SHP77 (cell line): ENCODE data around the gene ZNF672.
A peak's percentile ranks its signal among the peaks of the same experiment; 100 is the strongest.
"Not testable (repeated sequence)": the region's sequence is repeated elsewhere in the genome, so short reads cannot be mapped to it uniquely, and the experiment has no call there.

Experiments used
- DNase-seq, 2 experiments: peaks; one replicate each; lab custom pipeline; 2025; lab: John Stamatoyannopoulos, UW

Gene ZNF672

DNA sequence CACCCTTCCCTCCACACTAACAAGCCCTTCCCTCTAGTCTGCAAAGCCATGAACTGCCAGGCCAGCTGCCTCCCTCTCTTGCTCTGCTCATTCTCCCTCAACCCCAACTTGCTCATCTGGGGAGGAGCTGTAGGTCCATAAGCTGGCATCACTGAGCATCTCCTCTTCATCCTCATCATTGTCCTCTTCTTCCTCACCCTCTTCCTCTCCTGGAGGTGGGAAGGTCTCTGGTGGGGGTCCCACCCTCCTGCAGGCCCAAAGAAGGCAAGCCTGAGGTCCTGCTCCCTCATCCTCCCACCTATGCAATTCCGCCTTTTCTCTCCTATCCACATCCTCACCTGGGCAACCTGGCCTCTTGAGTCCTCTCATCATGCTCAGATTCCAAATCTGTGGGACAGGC lies 18.2 kb downstream of the ZNF672 start:
- DNase-seq: no peak

DNA sequence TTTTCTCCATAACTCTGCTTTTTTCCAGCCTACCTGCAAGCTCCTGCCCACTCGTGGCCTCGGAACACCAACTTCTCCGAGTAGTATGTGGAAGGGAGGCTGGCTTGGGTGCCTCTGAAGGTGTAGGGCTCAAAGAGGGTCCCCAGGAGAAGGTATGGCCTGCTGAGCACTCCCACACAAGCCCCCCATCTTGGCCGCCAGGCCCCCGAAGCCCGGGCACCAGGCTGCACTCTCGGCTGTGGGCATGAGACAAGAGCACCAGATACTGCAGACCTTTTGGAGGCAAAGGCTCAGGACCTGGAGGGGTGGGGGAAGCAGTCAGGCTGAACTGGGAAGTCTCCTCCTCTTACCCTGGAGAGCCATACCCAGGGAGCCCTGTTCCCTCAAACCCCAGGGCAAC lies 19.2 kb downstream of the ZNF672 start:
- DNase-seq: no peak

DNA sequence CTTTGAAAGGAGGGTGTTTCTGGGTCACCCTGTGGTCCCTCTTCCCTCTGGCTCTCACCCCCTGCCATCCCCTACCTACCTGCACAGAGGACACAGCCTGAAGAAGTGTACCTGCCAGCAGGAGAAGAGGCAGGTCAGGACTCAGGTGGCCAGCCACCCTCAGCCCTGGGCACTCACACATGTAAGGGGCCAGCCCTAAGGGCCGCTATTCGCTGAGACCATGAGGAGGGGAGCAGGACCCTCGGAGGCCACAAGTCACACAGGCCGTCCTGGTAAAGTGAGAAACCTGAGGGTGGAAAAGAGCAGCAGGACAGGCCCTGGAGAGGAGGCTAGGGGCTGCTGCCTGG lies 19.7 kb downstream of the ZNF672 start:
- DNase-seq: no peak

DNA sequence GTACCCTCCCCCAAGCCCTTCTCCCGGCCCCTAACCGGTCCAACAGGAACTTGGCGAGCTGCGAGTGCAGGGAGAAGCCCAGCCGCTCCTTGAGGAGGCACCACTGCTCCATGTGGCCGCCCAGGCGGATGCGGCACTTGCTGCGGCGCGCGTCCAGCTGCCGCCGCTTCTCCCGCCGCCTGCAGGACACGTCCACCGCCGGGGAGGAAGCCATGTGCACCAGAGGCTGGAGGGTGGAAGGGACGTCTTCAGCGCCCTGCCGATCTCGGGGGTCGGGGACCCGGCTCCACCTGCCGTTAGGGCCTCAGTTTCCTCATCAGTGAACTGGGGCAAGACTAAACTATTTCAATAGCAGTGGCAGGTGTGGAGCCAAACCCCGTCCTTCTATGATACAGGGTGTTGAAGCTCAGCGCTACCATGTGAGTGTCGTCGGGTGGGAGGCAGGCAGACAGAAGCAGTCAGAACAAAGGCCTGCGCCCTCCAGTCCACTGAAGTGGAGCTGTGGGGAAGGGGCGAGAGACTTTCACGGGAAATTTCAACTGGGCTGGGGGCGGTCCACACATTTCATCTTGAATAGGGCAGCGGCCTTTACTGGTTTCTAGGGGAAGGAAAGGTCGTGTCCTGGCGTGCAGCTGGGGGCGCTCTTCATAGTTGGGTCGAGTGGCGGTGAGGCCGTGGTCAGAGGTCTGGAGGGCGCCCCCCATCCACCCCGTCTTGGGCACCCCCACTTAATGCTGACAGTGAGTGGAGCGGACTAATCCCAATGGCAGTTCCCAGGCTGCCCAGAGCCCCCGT lies 20.3 kb downstream of the ZNF672 start:
- DNase-seq: peak; percentile 56 to 75

GRCh38 chr1:248858891-248859889 lies 21.2 kb downstream of the ZNF672 start, which contains the start of gene ZNF692:
Gene ZNF692 (minus strand): TSS chr1:248859085. CDS start chr1:248858309, 776 bp downstream.
- peak; percentile 90 to 97 for DNase-seq

DNA sequence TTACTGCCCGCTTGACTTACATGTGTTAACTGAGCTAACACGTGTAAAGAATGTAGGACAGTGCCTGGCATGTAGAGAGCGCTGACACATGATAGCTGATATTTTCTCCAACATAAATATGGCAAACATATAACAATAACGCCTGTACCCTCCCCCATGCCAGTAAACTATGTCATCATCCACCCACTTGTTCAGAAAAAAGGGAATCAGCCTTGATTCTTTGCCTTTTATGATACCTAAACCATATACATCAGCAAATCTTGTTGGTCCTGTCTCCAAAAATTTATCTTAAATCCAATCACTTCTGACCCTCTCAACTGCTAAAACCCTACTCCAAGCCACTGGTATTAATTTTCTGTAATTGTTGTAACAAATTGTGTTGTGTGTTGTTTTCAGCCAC lies 22.0 kb downstream of the ZNF672 start:
- DNase-seq: no peak

GRCh38 chr1:248861616-248862015 lies 23.6 kb downstream of the ZNF672 start:
- DNase-seq: no peak

DNA sequence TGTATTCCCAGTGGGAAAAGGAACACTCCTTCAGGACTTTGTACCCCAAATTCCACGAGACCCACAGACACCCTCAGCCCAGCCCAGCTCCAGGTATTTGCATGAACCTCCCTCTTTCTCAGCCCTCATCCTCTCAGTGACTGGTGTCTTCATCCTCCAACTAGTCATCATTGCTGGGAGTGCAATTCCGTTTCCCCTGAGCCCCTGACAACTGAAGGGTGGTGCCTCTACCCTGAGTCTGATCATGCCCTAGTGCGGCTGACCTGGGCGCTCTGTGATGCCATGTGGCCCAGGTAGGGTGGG lies 24.6 kb downstream of the ZNF672 start:
- no peak for DNase-seq

DNA sequence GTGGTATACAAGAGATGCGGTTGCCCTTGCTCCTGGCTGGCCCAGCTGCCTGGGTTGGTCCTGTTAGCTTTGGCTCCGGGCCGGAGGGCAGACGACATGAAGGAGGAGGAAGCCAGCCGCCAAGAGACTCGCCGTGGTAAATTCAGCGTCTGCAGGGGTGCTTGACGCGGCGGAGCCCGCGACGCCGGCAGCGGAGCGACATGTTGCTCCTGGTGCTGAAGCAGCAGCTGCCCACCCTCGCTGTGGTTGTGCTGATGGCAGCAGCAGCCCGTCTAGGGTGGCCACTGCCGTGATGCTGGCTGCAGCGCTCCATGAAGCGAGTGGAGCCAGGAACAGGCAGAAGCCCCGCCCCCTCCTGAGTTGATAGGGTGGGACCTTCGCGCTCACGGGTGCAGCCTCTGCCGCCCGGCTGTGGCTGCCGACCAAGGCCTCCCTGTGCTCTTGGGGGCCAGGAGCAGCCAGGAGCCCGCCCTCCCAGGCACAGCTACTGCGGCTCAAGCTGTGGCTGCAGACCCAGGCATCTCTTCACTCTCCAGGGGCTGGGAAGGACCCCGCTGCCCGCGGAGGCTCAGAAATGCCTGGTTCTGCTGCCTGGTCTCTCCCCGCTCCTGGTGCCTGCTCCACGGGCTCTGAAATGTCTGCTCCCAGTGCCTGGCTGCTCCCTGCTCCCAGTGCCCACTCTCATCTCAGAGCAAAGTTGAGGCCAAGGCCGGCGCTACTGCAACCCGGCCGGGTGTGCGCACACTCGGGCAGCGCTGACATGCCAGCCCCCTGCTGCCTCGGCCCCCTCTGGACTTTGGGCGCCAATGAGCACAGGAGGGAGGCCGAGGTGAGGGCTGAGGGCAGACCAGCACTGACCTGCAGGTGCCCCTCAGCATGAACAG lies 25.2 kb downstream of the ZNF672 start:
- peak; percentile 81 to 90 for DNase-seq

GRCh38 chr1:248871837-248872401 lies 33.9 kb downstream of the ZNF672 start:
- no peak for DNase-seq

- peak; percentile 69 to 83 for DNase-seq
These were observed 34.9 kb downstream of the ZNF672 start for GRCh38 chr1:248872752-248873408.

DNA sequence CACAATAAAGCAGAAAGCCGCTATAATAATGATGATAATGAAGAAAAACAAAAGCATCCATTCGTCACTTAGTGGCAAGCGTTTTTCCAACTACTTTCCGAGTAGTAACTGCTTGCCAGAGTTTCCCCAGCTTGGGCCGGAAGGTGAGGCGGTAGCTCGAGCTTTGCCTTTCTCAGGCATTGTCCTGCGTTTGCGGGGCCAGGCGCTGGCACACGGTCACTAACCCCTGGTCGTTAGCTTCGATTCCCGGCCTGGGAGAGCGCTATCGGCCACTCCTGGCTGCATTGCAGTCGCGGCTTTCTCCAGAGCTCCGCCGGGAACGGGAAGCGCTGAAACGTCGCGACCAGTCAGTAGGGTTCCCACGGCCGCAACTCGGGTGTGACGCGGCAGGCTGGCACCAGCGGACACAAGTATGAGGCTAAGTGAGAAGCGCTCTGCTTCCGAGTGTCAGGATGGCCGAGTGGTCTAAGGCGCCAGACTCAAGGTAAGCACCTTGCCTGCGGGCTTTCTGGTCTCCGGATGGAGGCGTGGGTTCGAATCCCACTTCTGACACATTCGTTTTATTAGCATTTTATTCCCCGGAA lies 35.5 kb downstream of the ZNF672 start:
- peak; percentile 87 to 96 for DNase-seq

DNA sequence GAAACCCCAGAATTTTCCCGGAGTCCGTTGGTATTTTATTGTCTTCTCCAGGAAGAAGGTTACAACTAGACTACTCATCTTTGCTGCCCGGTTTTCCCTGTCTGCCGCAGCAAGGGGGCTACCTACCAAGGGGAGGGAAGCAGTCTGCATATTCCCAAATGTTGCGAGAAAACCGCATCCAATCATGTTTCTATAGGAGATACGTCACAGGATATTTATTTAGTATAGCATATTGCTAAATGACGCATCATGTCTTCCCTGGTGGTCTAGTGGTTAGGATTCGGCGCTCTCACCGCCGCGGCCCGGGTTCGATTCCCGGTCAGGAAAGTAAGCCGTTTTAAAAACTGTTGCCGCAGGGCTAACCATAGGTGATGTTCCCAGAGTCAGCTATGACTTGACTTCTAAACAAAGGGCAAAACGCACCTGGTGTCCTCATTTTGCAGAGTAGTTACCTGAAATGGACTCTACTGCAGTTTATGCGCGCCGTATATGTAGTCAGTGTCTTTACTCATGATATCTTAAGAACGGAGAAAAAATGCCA lies 36.0 kb downstream of the ZNF672 start:
- peak; percentile 83 to 87 for DNase-seq

GRCh38 chr1:248881261-248881660 lies 43.2 kb downstream of the ZNF672 start:
- no peak for DNase-seq

DNA sequence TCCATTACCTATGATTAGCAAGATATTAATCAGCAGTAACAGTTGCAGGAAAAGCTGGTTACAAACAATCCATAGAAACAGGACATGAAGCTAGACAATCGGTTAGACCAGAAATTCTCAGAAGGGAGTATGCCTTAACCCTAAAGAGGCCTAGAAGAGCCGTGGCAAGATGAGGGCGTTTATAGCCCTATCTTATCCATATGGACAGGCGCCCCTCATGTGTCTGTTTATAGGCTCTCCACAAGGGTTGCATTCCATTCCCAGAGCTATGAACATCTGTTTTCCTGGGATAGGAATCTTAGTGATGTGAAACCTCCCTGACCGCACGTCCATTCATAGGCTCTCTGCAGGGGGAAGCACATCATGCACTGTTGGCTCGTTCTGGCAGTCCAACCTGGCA lies 44.4 kb downstream of the ZNF672 start:
- DNase-seq: not testable (repeated sequence)

DNA sequence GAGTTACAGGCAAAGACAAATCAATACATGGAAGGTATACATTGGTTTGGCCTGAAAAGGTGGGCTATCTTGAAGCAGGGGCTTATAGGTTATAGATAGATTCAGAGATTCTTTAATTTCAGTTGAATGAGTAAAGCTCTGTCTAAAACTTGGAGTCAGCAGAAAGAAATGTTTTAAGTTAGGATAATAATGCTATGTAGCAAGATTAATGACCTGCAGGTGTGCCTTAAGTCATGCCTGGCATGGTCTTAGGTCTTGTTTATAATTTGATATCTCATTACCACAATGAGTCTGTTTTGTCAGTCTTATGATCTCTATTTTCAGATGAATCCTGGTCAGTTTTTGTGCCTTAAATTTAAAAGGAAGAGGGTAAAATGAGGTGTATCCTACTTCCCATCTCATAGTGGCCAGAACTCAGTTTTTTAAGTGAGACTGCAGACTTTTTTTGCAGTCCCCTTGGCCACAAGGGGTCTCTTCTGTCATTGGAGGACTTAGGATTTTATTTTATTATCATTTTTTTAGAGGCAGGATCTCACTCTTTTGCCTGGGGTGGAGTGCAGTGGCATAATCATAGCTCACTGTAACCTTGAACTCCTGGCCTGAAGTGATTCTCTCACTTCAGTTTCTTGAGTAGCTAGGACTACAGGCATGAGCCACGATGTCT lies 46.7 kb downstream of the ZNF672 start:
- no peak for DNase-seq

GRCh38 chr1:248885646-248886045 lies 47.6 kb downstream of the ZNF672 start:
- no peak for DNase-seq

GRCh38 chr1:248886237-248886895 lies 48.3 kb downstream of the ZNF672 start:
- no peak for DNase-seq

DNA sequence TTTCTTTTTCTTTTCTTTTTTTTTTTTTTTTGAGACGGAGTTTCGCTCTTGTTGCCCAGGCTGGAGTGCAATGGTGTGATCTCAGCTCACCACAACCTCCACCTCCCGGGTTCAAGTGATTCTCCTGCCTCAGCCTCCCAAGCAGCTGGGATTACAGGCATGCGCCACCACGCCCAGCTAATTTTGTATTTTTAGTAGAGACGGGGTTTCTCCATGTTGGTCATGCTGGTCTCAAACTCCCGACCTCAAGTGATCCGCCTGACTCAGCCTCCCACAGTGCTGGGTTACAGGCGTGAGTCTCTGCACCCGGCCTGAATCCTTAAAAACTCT lies 51.9 kb downstream of the ZNF672 start:
- not testable (repeated sequence) for DNase-seq
